HCT116 (cell line): ENCODE measurements around the gene ZBED2. TPM values are rescaled to one million over a fixed set of nuclear protein-coding genes. Genes with fewer than 3 reads are reported as not detected.

ENCODE experiments used
- ATAC-seq: fragments of 200-7000 bp; cut with Tn5 transposase; 2 replicates; pipeline ENCODE4 v1.9.1; 2020; ENCODE audit warnings: mild to moderate bottlenecking, moderate library complexity
- BruUV-seq: library from RNA; stranded (reverse); fragments of 400-500 nt; replicated peaks from 2 replicates; lab custom pipeline; 2021; lab: Mats Ljungman, UMichigan
- CTCF ChIA-PET: fragments of 300-600 bp; sonication (Branson Sonifier 250); formaldehyde crosslinking; loops from one replicate; lab custom pipeline; 2021; ENCODE audit warnings: antibody characterized with exemption; lab: Charles Lee
- POLR2A ChIA-PET: fragments of 300-600, 350-600 bp; sonication (Branson Sonifier 250); formaldehyde crosslinking; loops from one replicate; lab custom pipeline; 2021; ENCODE audit warnings: antibody characterized with exemption; lab: Charles Lee
- RAD21 ChIA-PET, 2 experiments: fragments of 300-600 bp; sonication (Branson Sonifier 250); formaldehyde crosslinking; loops; one replicate each; lab custom pipeline; 2023; ENCODE audit warnings: low total read pairs in 2 of 2; ENCODE audit not compliant: uncharacterized antibody in 2 of 2, unreplicated experiment in 2 of 2, low non-redundant PET in 1 of 2; lab: Charles Lee
- DNase-seq: peaks from one replicate; pipeline ENCODE4 v3.0.0-alpha.2; 2010; ENCODE audit warnings: low read depth, low spot score
- H2AFZ ChIP-seq: fragments of 200-600 bp; shearing (Covaris generic), sonication (generic); 2 replicates; pipeline ENCODE4 v1.6.1; 2017; ENCODE audit warnings: low read depth, mixed run types, mixed read lengths, antibody characterized with exemption, low read length; ENCODE audit not compliant: poor library complexity, severe bottlenecking
- H3K27ac ChIP-seq: 2 replicates; pipeline ENCODE4 v1.5.1; 2012; ENCODE audit warnings: low read depth, low read length
- H3K27me3 ChIP-seq: fragments of 200-600 bp; sonication (generic); 2 replicates; pipeline ENCODE4 v1.6.1; 2016; ENCODE audit warnings: mixed run types, low read length, mixed read lengths; ENCODE audit not compliant: insufficient read depth
- H3K36me3 ChIP-seq, 2 experiments: fragments of 200-500 bp in 1 of 2; fragments of 200-600 bp in 1 of 2; sonication (Bioruptor generic) in 1 of 2; sonication (generic) in 1 of 2; 2 replicates each; pipeline versions ENCODE4 v1.5.1 to v1.6.1; 2014 to 2016; ENCODE audit warnings: low read length in 2 of 2, inconsistent platforms in 1 of 2, mixed read lengths in 1 of 2, mixed run types in 1 of 2; ENCODE audit not compliant: insufficient read depth in 2 of 2, control insufficient read depth in 1 of 2
- H3K4me1 ChIP-seq, 2 experiments: fragments of 200-600 bp in 1 of 2; sonication (generic) in 1 of 2; 2 replicates each; pipeline versions ENCODE4 v1.5.1 to v1.6.1; 2012 to 2017; ENCODE audit warnings: low read length in 2 of 2, inconsistent platforms in 1 of 2, mild to moderate bottlenecking in 1 of 2, mixed read lengths in 1 of 2, mixed run types in 1 of 2, moderate library complexity in 1 of 2; ENCODE audit not compliant: insufficient read depth in 2 of 2, control insufficient read depth in 1 of 2
- H3K4me2 ChIP-seq: fragments of 200-600 bp; sonication (generic); 2 replicates; pipeline ENCODE4 v1.6.1; 2017; ENCODE audit warnings: mixed run types, low read length, mixed read lengths
- H3K4me3 ChIP-seq, 2 experiments: fragments of 200-600 bp in 1 of 2; sonication (generic) in 1 of 2; replicated peaks in 1 of 2; 2 replicates each; pipeline ENCODE4 v1.5.1; 2011 to 2016; ENCODE audit warnings: low read length in 2 of 2, control low read depth in 1 of 2, low read depth in 1 of 2, mild to moderate bottlenecking in 1 of 2, mixed read lengths in 1 of 2, mixed run types in 1 of 2
- H3K79me2 ChIP-seq: fragments of 200-600 bp; sonication (generic); 2 replicates; pipeline ENCODE4 v1.6.1; 2017; ENCODE audit warnings: mild to moderate bottlenecking, mixed run types, low read length, moderate library complexity, mixed read lengths; ENCODE audit not compliant: insufficient read depth
- H3K9ac ChIP-seq: fragments of 200-600 bp; sonication (generic); 2 replicates; pipeline ENCODE4 v1.6.1; 2016; ENCODE audit warnings: low read length, mixed read lengths
- H3K9me2 ChIP-seq: fragments of 200-600 bp; sonication (generic), shearing (Covaris generic); 2 replicates; pipeline ENCODE4 v1.6.1; 2017; ENCODE audit warnings: mixed run types, mild to moderate bottlenecking, moderate library complexity; ENCODE audit not compliant: insufficient read depth
- H3K9me3 ChIP-seq, 2 experiments: fragments of 200-500 bp in 1 of 2; fragments of 200-600 bp in 1 of 2; sonication (Bioruptor generic) in 1 of 2; sonication (generic) in 1 of 2; 2 replicates each; pipeline ENCODE4 v1.6.1; 2014 to 2017; ENCODE audit warnings: low read length in 2 of 2, mixed read lengths in 2 of 2, inconsistent platforms in 1 of 2, low read depth in 1 of 2, mild to moderate bottlenecking in 1 of 2, mixed run types in 1 of 2, moderate library complexity in 1 of 2; ENCODE audit not compliant: control insufficient read depth in 1 of 2, insufficient read depth in 1 of 2
- H4K20me1 ChIP-seq: fragments of 200-600 bp; sonication (generic), shearing (Covaris generic); 2 replicates; pipeline ENCODE4 v1.6.1; 2017; ENCODE audit warnings: mixed run types, mild to moderate bottlenecking, moderate library complexity; ENCODE audit not compliant: insufficient read depth
- EGR1 ChIP-seq: IDR thresholded peaks from 2 replicates; pipeline ENCODE4 v1.6.1; 2012; ENCODE audit warnings: low read depth
- FOSL1 ChIP-seq: IDR thresholded peaks from 2 replicates; pipeline ENCODE4 v1.6.1; 2012; ENCODE audit warnings: low read depth
- JUND ChIP-seq: IDR thresholded peaks from 2 replicates; pipeline ENCODE4 v1.6.1; 2012
- POLR2A ChIP-seq: IDR thresholded peaks from 2 replicates; pipeline ENCODE4 v1.7.0; 2011; ENCODE audit warnings: borderline replicate concordance; ENCODE audit not compliant: insufficient read depth, insufficient read length; ENCODE audit errors: extremely low read depth
- POLR2AphosphoS5 ChIP-seq: IDR thresholded peaks from 2 replicates; pipeline ENCODE4 v1.6.1; 2011; ENCODE audit warnings: mild to moderate bottlenecking, low read depth, low read length, moderate library complexity
- RAD21 ChIP-seq: IDR thresholded peaks from 2 replicates; pipeline ENCODE4 v1.6.1; 2012; ENCODE audit warnings: low read depth, mild to moderate bottlenecking
- SIN3A ChIP-seq: IDR thresholded peaks from 2 replicates; pipeline ENCODE4 v1.6.1; 2012; ENCODE audit warnings: low read depth
- TCF7L2 ChIP-seq: IDR thresholded peaks from 2 replicates; pipeline ENCODE4 v1.7.0; 2011; ENCODE audit warnings: borderline replicate concordance, inconsistent platforms; ENCODE audit not compliant: insufficient read depth, insufficient read length; ENCODE audit errors: extremely low read depth
- ZNF274 ChIP-seq: fragments of 200-500 bp; sonication (Bioruptor generic); IDR thresholded peaks from 2 replicates; pipeline ENCODE4 v1.6.1; 2014; ENCODE audit warnings: mild to moderate bottlenecking, low read depth, low read length, inconsistent platforms
- intact Hi-C: fragments of 100-400 bp; cut with micrococcal nuclease; formaldehyde crosslinking; loops from 2 replicates; pipeline ENCODE4 v1.10.0; 2022
- total RNA-seq: library from RNA; stranded (reverse); gene quantifications from one replicate; pipeline ENCODE4 v1.2.1, GENCODE V29; 2021; ENCODE audit not compliant: unreplicated experiment
- TF ChIP-seq, protein P1 (sequence below): IDR thresholded peaks from 2 replicates; pipeline ENCODE4 v1.6.1; 2011; ENCODE audit warnings: mild to moderate bottlenecking, low read length, moderate library complexity; ENCODE audit not compliant: insufficient replicate concordance; ENCODE audit errors: extremely low read depth
- TF ChIP-seq, protein P2 (sequence below), 3 experiments: fragments of 200-600 bp in 1 of 3; sonication (generic) in 1 of 3; IDR thresholded peaks in 2 of 3; conservative IDR thresholded peaks in 1 of 3; 2 replicates each; pipeline ENCODE4 v1.5.1; 2012 to 2017; ENCODE audit warnings: low read depth in 2 of 3, low read length in 2 of 3, antibody characterized with exemption in 1 of 3, borderline replicate concordance in 1 of 3, control low read depth in 1 of 3, mild to moderate bottlenecking in 1 of 3, mixed read lengths in 1 of 3, mixed run types in 1 of 3, moderate library complexity in 1 of 3; ENCODE audit not compliant: insufficient read depth in 1 of 3

ZBED2 gene
- total RNA-seq, 1 experiment from 2014 or later: 16.1 TPM

DNA sequence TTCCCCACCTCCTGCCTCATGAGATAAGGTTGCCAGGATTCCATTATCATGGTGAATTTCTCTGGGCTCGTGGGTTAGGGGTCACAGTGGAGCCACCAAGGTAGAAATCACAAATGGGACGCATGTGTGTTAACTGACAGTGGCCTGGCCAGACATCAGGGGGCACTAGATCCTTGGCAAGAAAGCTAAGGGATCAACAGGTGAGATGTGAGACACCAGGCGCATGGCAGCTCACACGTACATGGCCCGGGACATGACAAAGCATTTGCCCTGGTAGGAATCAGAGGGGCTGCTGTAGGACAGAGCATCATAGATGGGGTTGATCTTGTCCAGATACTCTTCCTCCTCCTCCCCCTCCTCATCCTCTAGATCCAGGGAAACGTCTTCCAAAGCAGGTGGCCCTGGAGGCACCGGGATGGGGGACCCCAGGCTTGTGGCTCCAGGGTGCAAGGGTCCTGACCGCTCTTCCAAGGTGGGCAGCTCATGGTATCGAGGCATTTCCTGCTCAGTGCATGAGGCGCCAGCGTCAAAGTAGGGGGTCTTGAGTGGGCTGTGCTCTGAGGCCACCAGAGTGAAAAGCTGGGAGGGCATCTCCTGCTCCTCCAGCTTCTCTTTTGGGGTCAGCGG, 24.6 kb downstream of the ZBED2 start:
- Histone ChIP-seq H3K4me1 (peaks cover 8 to 10% of the 10 kb centered on the region in 2 experiments), H3K27ac (no peak overlapping the region), H3K27me3 (no peaks in the 10 kb centered on the region), H3K9me3 (no peaks in the 10 kb centered on the region), H3K9ac (no peak overlapping the region), H4K20me1 (no peaks in the 10 kb centered on the region), H3K79me2 (no peaks in the 10 kb centered on the region), H3K36me3 (no peaks in the 10 kb centered on the region), H3K4me3 (no peak overlapping the region), H3K9me2 (no peaks in the 10 kb centered on the region), H2AFZ (no peak overlapping the region), H3K4me2 (no peak overlapping the region)
- TF ChIP-seq SIN3A (no peak), JUND (no peak), POLR2A (no peak), TCF7L2 (no peak), FOSL1 (no peak), ZNF274 (no peak), RAD21 (no peak), EGR1 (no peak), POLR2AphosphoS5 (no peak)
- TF ChIP-seq, protein P1, sequence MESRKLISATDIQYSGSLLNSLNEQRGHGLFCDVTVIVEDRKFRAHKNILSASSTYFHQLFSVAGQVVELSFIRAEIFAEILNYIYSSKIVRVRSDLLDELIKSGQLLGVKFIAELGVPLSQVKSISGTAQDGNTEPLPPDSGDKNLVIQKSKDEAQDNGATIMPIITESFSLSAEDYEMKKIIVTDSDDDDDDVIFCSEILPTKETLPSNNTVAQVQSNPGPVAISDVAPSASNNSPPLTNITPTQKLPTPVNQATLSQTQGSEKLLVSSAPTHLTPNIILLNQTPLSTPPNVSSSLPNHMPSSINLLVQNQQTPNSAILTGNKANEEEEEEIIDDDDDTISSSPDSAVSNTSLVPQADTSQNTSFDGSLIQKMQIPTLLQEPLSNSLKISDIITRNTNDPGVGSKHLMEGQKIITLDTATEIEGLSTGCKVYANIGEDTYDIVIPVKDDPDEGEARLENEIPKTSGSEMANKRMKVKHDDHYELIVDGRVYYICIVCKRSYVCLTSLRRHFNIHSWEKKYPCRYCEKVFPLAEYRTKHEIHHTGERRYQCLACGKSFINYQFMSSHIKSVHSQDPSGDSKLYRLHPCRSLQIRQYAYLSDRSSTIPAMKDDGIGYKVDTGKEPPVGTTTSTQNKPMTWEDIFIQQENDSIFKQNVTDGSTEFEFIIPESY: no peak
- TF ChIP-seq, protein P2, sequence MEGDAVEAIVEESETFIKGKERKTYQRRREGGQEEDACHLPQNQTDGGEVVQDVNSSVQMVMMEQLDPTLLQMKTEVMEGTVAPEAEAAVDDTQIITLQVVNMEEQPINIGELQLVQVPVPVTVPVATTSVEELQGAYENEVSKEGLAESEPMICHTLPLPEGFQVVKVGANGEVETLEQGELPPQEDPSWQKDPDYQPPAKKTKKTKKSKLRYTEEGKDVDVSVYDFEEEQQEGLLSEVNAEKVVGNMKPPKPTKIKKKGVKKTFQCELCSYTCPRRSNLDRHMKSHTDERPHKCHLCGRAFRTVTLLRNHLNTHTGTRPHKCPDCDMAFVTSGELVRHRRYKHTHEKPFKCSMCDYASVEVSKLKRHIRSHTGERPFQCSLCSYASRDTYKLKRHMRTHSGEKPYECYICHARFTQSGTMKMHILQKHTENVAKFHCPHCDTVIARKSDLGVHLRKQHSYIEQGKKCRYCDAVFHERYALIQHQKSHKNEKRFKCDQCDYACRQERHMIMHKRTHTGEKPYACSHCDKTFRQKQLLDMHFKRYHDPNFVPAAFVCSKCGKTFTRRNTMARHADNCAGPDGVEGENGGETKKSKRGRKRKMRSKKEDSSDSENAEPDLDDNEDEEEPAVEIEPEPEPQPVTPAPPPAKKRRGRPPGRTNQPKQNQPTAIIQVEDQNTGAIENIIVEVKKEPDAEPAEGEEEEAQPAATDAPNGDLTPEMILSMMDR (IDR thresholded peaks at IDR 0.05 in 2 of 3, conservative IDR thresholded peaks at IDR 0.05 in 1 of 3; ENCODE audit: borderline replicate concordance in 1 of 3, insufficient read depth in 1 of 3, low read depth in 2 of 3, low read length in 2 of 3): no peak; a peak in 1 of 6 replicates
- CTCF ChIA-PET: no interaction called here
- RAD21 ChIA-PET: no interaction called here
- intact Hi-C loops: loop anchor here (10.0 kb wide), 1 partner anchor 404 kb away; the partner anchor contains the start of gene ABHD10
- POLR2A ChIA-PET: no interaction called here
- no TSS peak for BruUV-seq
- no peak for DNase-seq
- ATAC-seq: peak; percentile 62
